HepG2 (cell line): Measurements from ENCODE around the gene BYSL. TPM values are rescaled to one million over a fixed set of nuclear protein-coding genes. Genes with fewer than 3 reads are reported as not detected.
A peak's percentile ranks its signal among the peaks of the same experiment; 100 is the strongest.

Source experiments
- CCAR2 ChIP-seq: fragments of 200-400 bp; formaldehyde crosslinking; optimal IDR thresholded peaks from 2 replicates; pipeline ENCODE3; 2018; ENCODE audit warnings: low read depth, mild to moderate bottlenecking, low read length, moderate library complexity
- FOXA1 ChIP-seq, 2 experiments: fragments of 450-650 bp in 1 of 2; sonication (generic) in 1 of 2; formaldehyde crosslinking in 1 of 2; IDR thresholded peaks; 2 replicates each; pipeline versions ENCODE4 v1.4.0 to v1.6.1; 2016 to 2020; ENCODE audit warnings: missing genetic modification reagents in 1 of 2
- NR1H2 ChIP-seq: sonication (generic); formaldehyde crosslinking; IDR thresholded peaks from 2 replicates; pipeline ENCODE4 v1.8.1; 2022; ENCODE audit warnings: low read depth, missing genetic modification reagents, borderline replicate concordance
- PCBP1 ChIP-seq: fragments of 200-400 bp; formaldehyde crosslinking; IDR thresholded peaks from 2 replicates; pipeline ENCODE4 v1.6.1; 2017; ENCODE audit warnings: mild to moderate bottlenecking, low read depth, low read length, borderline replicate concordance
- TOPORS ChIP-seq: sonication (generic); formaldehyde crosslinking; IDR thresholded peaks from 2 replicates; pipeline ENCODE4 v1.8.0; 2023; ENCODE audit warnings: mild to moderate bottlenecking, missing genetic modification reagents
- ZFYVE20 ChIP-seq: sonication (generic); formaldehyde crosslinking; IDR thresholded peaks from 2 replicates; pipeline ENCODE4 v1.8.0; 2023; ENCODE audit warnings: low read depth, mild to moderate bottlenecking, moderate library complexity, missing genetic modification reagents, borderline replicate concordance
- ZNF574 ChIP-seq: sonication (generic); formaldehyde crosslinking; IDR thresholded peaks from 2 replicates; pipeline ENCODE4 v1.4.0; 2020; ENCODE audit warnings: missing genetic modification reagents
- ZNF775 ChIP-seq: sonication (generic); formaldehyde crosslinking; IDR thresholded peaks from 2 replicates; pipeline ENCODE4 v1.4.0; 2020; ENCODE audit warnings: missing genetic modification reagents, mild to moderate bottlenecking, moderate library complexity, borderline replicate concordance
- polyA plus RNA-seq, 8 experiments: library from polyadenylated mRNA; depleted of rRNA in 3 of 8; stranded (reverse) in 7 of 8; unstranded in 1 of 8; fragments of >200 nt; fragmentation: Illumina TruSeq in 4 of 8; extraction: Trizol in 4 of 8; gene quantifications; 2 replicates each; pipeline versions ENCODE4 v1.2.1 to v1.2.3, GENCODE V29; 2011 to 2016; ENCODE audit warnings: low read depth in 4 of 8, missing spikeins in 1 of 8, mixed read lengths in 1 of 8; ENCODE audit not compliant: insufficient read depth in 1 of 8
- total RNA-seq, 5 experiments: library from RNA; depleted of rRNA; stranded (reverse); fragments of >200 nt; fragmentation: Illumina TruSeq; extraction: Trizol; gene quantifications; 2 replicates each; pipeline ENCODE4 v1.2.3, GENCODE V29; 2016; ENCODE audit warnings: low read depth in 1 of 5
- TF ChIP-seq, protein P1 (sequence below): sonication (generic); formaldehyde crosslinking; IDR thresholded peaks from 2 replicates; pipeline ENCODE4 v1.5.1; 2020; ENCODE audit warnings: missing genetic modification reagents, mild to moderate bottlenecking, borderline replicate concordance
- TF ChIP-seq, protein P2 (sequence below): sonication (generic); formaldehyde crosslinking; IDR thresholded peaks from 2 replicates; pipeline ENCODE4 v1.4.0; 2020; ENCODE audit warnings: mild to moderate bottlenecking, missing genetic modification reagents
- TF ChIP-seq, protein P3 (sequence below): sonication (generic); formaldehyde crosslinking; IDR thresholded peaks from 2 replicates; pipeline ENCODE4 v1.4.0; 2020; ENCODE audit warnings: missing genetic modification reagents

The BYSL gene
- total and polyA plus RNA-seq, 2 of the 13 experiments (the other 11 are each of a cell fraction or from before 2014, with no cell fraction given): 27.9 to 28.6 TPM

DNA sequence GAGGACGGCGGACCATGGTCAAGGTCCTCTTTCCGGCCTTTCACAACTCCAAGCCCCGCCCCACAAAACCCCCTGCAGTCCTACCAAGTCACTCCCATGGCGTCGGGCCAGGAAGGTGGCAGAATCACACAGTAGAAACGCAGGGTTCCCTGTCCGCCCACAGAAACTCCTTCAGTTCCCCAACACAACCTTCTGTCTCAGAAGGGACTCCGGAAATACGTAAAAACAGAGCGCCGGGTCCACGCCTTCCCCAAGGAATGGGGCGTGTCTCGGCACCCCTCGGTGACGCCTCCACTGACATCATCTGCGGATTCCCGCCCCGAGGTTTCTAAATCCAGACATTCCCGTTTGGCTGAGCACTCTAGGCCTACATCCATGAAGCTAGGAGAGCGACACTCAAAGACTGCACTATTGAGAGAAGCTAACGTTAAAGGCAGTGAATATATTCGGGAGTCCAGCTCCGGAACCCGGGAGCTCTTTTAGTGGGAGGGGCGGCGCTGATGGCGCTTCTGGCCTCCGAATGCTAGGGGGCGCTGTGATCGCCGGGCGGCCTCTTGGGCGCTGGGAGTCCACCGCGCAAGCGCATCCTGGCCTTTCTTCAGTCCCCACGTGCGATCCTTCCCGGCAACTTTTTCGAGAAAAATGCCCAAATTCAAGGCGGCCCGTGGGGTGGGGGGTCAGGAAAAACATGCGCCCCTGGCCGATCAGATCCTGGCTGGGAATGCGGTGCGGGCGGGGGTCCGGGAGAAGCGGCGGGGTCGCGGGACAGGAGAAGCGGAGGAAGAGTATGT, at the start of gene BYSL, which contains the start of gene MED20 (continued):
- TF ChIP-seq, protein P1, sequence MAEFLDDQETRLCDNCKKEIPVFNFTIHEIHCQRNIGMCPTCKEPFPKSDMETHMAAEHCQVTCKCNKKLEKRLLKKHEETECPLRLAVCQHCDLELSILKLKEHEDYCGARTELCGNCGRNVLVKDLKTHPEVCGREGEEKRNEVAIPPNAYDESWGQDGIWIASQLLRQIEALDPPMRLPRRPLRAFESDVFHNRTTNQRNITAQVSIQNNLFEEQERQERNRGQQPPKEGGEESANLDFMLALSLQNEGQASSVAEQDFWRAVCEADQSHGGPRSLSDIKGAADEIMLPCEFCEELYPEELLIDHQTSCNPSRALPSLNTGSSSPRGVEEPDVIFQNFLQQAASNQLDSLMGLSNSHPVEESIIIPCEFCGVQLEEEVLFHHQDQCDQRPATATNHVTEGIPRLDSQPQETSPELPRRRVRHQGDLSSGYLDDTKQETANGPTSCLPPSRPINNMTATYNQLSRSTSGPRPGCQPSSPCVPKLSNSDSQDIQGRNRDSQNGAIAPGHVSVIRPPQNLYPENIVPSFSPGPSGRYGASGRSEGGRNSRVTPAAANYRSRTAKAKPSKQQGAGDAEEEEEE (CRISPR knock-in tag): no peak; the same call in 1 of the 2 replicates
- TF ChIP-seq ZFYVE20 (CRISPR knock-in tag): 0 out of 2 replicates have a peak, but pooled peaks have one; percentile 39
- no peak for TF ChIP-seq CCAR2
- 0 out of 2 replicates have a peak, but pooled peaks have one; percentile 68 for TF ChIP-seq PCBP1
- 0 out of 2 replicates have a peak, but pooled peaks have one; percentile 57 for TF ChIP-seq ZNF775 (CRISPR knock-in tag)
- TF ChIP-seq ZNF574 (CRISPR knock-in tag): peak; percentile 99
- TF ChIP-seq, protein P2, sequence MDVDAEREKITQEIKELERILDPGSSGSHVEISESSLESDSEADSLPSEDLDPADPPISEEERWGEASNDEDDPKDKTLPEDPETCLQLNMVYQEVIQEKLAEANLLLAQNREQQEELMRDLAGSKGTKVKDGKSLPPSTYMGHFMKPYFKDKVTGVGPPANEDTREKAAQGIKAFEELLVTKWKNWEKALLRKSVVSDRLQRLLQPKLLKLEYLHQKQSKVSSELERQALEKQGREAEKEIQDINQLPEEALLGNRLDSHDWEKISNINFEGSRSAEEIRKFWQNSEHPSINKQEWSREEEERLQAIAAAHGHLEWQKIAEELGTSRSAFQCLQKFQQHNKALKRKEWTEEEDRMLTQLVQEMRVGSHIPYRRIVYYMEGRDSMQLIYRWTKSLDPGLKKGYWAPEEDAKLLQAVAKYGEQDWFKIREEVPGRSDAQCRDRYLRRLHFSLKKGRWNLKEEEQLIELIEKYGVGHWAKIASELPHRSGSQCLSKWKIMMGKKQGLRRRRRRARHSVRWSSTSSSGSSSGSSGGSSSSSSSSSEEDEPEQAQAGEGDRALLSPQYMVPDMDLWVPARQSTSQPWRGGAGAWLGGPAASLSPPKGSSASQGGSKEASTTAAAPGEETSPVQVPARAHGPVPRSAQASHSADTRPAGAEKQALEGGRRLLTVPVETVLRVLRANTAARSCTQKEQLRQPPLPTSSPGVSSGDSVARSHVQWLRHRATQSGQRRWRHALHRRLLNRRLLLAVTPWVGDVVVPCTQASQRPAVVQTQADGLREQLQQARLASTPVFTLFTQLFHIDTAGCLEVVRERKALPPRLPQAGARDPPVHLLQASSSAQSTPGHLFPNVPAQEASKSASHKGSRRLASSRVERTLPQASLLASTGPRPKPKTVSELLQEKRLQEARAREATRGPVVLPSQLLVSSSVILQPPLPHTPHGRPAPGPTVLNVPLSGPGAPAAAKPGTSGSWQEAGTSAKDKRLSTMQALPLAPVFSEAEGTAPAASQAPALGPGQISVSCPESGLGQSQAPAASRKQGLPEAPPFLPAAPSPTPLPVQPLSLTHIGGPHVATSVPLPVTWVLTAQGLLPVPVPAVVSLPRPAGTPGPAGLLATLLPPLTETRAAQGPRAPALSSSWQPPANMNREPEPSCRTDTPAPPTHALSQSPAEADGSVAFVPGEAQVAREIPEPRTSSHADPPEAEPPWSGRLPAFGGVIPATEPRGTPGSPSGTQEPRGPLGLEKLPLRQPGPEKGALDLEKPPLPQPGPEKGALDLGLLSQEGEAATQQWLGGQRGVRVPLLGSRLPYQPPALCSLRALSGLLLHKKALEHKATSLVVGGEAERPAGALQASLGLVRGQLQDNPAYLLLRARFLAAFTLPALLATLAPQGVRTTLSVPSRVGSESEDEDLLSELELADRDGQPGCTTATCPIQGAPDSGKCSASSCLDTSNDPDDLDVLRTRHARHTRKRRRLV (CRISPR knock-in tag): peak; percentile 94
- peak; percentile 70; the same call in 1 of the 2 replicates for TF ChIP-seq NR1H2
- no peak for TF ChIP-seq FOXA1 (IDR thresholded peaks at IDR 0.05)
- TF ChIP-seq FOXA1 (CRISPR knock-in tag; IDR thresholded peaks at IDR 0.05): 0 out of 2 replicates have a peak, but pooled peaks have one; percentile 26
- TF ChIP-seq TOPORS (CRISPR knock-in tag): peak; percentile 93
- TF ChIP-seq, protein P3, sequence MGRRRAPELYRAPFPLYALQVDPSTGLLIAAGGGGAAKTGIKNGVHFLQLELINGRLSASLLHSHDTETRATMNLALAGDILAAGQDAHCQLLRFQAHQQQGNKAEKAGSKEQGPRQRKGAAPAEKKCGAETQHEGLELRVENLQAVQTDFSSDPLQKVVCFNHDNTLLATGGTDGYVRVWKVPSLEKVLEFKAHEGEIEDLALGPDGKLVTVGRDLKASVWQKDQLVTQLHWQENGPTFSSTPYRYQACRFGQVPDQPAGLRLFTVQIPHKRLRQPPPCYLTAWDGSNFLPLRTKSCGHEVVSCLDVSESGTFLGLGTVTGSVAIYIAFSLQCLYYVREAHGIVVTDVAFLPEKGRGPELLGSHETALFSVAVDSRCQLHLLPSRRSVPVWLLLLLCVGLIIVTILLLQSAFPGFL (CRISPR knock-in tag): no peak; the same call in 1 of the 2 replicates
